Stimulated activated CD8-positive, alpha-beta memory T cell treated with anti-CD3 and anti-CD28 coated beads, Interleukin-12 subunit alpha, Interleukin-12 subunit beta, amount 100 ng/mL, for 4 hours (primary cell): ENCODE results near the gene AGAP3.
A peak's percentile ranks its signal among the peaks of the same experiment; 100 is the strongest.

Experiments
- DNase-seq: peaks from one replicate; pipeline ENCODE4 v3.0.0-alpha.2; 2020; ENCODE audit warnings: low read depth

The AGAP3 gene

DNA sequence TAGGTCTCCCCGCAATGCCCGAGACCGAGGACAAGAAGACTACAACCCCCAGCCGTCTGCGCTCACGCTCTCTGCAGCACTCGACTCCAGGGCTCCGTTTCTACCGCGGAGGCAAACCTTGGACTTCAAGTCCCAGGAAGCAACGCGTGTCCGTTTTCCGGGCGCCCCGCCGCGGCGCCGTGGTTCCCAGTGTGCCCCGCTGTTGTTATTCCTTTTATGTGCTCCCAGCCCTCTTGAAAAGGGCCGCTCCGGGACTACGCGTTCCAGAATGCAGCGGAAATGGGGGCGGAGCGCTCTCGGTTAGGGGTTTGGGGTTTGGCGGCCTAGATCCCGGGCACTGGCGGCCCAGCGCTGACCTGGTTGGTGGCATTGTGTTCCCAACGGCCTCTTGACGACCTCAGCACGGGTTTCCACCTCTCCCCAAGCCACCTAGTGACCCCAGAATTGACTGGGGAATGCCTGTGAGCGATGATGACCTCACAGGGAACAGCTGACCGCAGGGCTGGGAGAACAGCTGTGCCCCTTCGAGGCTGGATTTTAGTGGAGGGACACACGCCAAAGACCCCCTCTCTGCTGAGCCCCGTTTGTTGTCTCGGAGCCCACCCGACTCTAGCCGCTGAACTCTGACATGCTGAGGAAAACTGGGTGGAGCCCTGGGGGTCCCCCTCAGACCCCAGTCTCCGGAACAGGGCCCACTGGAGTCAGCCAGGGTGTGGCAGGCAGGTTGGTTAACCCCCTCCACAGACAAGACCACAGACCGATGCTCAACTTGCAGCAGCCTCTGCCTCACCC lies 28.1 kb upstream of the AGAP3 start:
- DNase-seq, result peak; percentile 92

DNA sequence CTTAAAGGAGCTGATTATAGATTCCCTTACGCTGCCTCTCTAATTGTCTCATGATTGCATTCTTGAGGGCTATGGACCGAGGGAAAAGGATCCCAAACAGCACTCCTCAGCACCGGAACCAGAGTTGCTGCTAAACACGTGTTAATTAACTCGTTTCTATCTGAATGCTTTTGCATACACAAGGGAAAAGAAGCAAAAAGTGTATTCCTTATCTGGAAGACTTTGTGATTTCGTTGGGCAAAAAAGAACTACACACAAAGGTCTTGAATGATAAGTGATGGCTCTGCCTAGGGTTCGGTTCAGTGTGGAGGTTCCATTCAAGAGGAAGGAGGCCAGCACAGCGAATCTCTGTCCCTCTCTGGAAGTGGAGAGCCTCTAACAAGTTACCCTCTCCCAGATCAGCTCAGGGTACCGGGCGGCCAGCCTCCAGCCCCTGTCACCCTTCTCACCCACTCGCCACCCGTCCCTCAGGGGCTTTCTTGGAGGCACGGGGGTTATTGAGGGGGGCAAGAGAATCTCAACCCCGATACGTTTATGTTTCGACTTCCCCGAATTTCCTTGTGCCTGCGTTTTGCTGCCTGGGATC lies 27.4 kb upstream of the AGAP3 start:
- DNase-seq, result no peak

DNA sequence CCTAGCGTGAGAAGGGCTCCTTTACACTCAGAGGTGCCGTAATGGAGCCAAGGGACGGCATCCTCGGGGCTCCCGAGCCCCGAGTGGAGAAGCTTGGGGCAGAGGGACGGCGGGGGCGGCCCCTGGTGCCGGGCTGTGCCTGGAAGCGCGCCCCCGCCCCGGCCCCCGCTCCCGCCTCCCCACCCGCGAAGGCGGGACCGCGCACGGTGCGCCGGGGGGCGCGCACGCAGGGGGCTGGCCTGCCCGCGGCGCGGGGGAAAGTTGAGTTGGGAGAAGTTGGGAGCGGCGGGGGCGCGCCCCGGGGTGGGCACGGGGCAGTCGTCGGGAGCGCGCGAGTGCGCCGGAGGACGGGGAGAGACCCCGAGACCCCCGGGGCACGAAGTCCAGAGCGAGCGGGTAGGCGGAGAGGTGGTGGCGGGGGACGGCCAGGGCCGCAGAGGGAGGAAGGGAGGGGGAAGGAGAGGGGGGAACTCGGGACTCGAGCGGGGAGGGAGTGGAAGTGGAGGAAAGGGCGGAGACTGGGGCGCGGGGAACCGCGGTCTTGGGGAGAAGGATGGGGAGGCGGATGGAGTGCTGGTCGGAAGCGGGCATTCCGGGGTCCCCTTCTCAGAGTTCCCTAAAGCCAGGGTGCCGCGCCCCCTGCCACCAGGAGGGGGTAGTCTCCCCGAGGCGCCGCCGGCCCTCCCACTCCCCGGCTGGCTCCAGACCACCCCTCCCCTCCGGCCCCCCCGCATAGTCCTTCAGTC lies 26.7 kb upstream of the AGAP3 start, which contains the start of gene SLC4A2:
TSS of gene SLC4A2 (plus strand) at position 223 of the 746 bp plus-strand sequence. CDS start 2,399 bp downstream, outside the sequence.
- peak; percentile 69 for DNase-seq

DNA sequence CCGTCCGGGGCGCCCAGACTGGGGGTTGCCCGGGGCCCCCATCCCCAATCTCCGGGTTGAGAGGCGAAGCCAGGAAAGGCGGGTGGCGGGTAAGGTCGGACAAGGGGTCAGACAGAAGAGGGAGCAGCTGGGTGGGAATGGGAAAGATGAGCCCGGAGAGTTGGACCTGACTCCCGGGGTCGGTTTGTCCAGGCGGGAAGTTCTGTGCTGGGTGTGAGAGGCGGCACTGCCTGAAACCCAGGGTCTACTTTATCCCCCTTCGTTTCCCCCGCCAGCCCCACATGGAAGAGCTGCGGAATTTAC lies 26.2 kb upstream of the AGAP3 start:
- no peak for DNase-seq

DNA sequence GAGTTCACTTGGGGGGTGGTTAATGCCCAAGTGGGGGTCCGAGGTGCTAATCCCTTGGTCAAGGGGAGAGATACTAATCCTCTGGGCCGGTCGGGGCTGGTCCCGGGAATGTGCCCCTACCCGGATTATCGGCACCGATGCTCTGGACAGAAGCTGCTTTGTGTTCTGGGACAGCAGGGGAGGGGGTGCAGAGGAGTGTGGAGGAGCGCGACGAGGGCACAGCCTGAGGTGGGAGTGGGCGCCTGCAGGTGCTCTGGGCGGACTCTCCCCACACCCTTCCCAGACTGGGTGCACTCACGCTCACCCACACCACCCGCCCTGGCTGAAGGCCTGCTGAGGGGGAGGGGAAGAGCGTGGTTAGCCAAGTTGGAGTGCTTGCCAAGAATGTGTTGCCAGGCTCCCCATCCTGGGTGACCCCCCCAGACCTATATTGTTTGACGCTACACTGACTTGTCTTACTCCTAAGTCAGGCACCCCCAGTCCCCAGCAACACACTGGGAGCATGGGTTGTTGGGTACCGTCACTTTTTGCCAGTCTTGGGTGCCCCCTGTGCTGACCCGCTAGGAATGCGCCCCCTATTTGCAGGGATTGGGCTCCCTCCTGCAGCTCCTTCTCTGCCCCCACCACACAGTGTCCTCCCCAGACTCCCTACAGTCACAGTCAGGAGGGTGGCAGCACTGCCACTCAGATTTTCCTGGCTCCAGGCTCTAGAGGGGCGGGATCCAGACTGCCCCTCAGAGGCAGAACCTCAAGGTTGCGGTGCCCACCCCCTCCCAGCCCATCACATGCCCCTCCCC lies 25.7 kb upstream of the AGAP3 start:
- DNase-seq, result no peak

DNA sequence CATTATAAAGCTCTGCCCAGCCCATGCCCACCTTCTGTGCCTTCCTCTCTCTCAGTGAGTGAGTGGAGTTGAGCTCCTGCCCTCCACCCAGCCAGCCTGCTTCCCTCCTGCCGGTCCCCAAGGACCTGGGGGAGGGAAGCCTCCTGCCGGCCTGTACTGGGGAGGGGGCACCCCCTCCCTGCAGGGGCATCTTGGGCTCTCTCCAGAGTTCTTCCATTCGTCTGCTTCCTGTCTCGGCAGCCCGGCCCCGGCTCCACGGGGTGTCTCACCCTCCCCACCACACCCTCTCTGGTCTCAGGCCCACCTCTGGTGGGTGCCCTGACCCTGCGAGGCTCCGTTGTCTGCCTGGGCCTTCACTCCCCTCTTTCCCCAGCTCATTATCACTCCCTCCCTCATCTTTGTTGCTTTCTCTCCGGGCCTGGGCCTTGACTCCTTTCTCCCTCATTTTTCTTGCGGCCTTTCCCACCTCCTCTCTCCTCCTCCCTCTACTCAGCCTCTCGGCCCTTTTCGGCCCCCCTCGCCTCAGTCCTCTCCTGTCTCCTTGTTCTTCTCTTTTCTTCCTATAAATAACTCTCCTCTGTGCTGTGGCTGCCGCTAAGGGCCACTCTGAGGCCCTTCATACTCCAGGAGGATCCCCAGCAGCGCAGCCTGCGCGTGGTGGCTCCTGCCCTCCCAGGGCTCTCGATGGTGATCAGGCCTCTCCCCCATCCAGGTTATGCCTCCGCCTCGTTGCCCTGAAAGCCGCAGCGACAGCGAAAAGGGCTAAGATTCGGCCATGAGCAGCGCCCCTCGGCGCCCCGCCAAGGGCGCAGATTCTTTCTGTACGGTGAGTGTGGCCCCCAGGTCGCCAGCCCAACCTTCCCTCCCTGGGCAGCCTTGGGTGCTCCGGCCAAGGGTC lies 24.8 kb upstream of the AGAP3 start:
- DNase-seq, result no peak

DNA sequence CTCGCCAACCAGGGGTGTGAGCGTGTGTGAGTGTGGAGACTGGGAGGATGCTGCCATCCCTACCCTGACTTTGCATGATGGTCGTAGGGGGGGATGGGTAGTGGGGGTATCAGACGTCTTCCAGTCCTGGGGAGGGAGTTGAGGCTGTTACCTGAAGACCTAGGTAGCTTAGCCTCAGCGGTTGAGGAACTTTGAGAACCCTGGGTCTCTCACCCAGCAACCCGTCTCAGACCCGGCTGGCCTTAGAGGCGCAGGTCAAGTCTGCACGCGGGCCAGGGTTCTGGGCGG lies 24.2 kb upstream of the AGAP3 start:
- no peak for DNase-seq

DNA sequence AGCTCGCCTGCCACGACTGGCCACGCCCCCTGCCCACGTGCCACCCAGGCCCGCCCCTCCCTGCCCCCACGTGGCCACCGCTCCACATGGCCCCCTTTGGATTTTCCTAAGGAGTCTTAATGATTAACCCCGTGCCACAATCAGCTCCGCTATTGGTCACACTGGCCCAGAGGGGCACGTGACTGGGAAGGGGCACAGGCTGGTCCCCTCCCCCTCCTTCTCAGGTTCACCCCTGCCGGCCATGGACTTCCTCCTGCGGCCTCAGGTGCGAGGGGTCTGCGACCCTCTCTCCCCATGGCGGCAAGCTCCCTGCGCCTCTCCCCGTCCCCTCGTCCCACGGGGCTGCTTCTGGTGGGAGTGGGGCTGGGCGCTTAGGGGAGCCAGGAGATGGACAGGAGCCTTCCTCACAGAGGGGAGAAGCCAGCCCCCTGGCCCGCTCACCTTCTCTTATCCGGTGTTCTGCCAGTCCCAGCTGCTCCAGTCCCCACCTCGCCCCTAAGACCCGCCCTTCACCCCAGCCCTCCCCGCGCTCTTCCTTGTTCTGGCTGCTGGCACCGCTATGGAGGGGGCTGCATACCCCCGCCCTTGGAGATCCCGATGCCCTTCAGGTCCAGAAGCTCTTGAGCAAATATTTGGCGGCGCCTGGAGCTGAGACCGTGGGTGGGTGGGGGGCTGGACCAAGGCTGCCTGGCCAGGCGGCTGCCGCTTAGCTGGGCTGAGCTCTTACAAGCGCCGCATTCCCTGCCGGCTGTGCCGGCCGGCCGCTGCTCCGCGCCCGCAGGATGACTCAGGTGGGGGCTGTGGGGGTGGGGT lies 23.7 kb upstream of the AGAP3 start:
- DNase-seq, result no peak

DNA sequence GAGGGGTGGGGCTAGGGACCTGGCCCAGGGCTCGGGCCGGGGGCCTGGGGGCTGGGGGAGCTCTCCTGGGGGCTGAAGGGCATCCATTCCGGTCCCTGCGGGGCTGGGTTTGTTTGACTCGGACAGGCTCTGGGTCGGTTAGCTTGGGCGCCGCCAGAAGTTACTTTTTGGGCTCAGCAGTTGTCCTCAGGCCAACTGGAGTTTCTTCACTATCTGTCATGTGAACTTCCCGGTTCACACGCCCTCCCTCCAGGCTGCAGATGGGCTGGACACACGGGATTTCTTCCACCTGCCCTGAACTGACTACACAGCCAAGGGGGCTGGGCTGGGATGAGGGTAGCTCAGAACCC lies 23.1 kb upstream of the AGAP3 start:
- DNase-seq, result no peak

DNA sequence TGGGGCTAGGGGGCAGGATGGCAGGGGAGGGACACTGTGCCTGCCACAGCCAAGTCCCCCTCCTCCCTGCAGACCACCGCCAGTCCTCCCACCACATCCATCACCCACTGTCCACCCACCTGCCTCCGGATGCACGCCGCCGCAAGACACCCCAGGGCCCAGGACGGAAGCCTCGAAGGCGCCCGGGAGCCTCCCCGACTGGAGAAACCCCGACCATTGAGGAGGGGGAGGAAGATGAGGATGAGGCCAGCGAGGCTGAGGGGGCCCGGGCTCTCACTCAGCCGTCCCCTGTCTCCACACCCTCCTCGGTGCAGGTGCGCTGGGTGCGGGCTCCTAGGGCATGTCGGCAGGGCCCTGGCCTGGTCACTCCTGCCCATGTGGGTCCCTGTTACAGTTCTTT lies 21.8 kb upstream of the AGAP3 start:
- DNase-seq, result no peak

DNA sequence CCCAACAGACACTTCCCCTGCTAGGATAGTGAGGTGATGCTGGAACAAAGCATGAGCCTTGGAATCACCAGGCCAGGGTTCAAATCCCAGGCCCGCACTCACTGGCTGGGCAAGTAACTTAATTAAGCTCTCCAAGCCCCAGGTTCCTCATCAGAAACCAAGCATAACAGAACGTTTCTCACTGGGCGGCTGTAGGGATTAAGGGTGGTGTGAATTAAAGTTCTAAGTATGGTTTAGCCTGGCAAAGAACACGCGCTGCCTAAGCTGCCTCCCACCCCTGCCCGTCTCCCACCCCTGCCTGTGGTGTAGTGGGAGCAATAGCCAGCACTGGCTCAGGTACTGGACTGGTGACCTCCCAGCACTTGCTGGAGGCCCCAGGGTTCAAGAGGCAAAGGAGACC lies 21.3 kb upstream of the AGAP3 start:
- DNase-seq, result no peak

DNA sequence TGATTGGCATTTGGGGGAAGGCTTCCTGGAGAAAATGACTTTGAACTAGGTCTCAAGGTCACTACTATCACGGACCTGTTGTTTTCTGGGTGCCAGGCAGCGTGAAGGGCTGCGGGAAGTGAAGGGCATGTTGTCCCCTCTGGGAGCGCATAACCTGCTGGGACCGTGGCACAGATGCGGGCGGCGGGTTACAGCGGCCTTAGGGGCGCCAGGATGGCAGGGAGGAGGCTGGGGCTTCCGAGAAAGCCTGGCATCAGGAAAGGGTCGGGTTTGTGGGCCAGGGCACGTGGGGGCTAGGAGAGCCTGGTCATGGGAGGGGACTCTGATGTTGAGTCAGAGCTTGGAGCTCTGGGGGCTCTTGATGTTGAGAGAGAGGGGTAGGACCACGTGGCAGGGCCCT lies 20.8 kb upstream of the AGAP3 start:
- DNase-seq, result no peak

DNA sequence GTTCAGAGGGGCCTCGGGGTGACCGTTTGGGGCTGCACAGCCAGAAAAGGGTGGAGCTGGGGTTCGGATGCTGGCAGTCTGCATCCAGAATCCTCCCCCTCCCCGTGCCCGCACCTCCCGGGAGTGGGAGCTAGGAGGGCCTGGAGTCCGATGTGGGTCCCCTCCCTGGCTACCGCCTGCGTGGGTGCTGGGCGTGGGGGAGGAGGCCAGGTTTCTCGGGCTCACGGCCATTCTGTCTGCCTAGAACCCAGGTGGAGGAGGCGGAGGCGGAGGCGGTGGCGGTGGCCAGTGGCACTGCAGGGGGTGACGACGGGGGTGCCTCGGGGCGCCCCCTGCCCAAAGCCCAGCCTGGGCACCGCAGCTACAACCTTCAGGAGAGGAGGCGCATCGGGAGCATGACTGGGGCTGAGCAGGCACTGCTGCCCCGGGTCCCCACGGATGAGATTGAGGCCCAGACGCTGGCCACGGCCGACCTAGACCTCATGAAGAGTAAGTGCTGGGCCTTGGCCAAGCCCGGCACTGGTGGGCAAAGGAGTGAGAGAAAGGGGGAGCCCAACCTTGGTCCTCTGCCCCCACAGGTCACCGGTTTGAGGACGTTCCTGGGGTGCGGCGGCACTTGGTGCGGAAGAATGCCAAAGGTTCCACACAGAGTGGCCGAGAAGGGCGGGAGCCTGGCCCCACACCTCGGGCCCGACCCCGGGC lies 19.9 kb upstream of the AGAP3 start:
- DNase-seq, result no peak

DNA sequence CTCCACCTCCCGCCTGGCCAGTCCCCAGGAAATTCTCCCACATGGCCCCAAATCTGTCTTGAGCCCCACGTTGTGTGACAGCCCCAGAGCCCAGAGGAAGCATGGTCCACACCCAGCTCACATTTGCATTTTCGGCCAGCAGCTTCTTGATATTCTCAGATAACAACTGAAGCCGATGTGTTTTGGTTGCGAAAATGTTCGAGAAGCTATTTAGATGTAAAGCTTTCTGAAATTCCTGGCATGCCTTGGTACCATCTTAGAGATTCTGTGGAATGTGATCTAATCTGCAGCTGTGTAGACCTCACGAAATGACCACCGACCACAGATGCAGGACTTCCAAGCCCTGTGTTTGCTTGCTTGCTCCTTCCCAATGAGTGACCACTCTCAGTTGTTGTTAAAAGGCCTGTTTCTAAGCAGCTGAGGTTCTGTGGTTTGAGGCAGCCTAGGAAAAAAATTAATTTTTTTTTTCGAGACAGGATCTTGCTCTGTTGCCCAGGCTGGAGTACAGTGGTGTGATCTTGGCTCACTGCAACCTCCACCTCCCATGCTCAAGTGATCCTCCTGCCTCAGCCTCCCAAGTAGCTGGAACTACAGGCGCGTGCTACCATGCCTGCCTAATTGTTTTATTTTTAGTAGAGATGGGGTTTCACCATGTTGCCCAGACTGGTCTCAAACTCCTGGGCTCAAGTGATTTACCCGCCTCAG lies 18.1 kb upstream of the AGAP3 start:
- DNase-seq, result no peak

DNA sequence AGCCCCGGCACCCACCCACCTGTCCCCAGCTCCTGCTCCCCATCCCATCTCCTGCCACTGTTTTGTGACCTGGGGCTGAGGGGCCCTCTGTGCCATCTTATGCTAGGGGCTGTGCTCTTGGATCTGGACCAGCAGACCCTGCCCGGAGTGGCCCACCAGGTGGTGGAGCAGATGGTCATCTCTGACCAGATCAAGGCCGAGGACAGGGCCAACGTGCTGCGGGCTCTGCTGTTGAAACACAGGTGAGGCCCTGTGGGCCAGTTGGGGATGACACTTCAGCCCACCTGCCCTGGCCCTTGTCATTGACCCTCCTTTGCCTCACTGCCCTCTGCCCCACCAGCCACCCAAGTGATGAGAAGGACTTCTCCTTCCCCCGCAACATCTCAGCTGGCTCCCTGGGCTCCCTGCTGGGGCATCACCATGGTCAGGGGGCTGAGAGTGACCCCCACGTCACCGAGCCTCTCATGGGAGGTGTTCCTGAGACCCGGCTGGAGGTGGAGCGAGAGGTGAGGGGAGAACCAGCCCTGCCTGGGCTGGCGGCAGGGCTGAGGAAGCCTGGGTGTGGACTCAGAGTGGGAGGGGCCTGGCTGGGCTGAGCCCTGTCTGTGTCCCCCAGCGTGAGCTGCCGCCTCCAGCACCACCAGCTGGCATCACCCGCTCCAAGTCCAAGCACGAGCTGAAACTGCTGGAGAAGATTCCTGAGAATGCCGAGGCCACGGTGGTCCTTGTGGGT lies 16.3 kb upstream of the AGAP3 start:
- no peak for DNase-seq

DNA sequence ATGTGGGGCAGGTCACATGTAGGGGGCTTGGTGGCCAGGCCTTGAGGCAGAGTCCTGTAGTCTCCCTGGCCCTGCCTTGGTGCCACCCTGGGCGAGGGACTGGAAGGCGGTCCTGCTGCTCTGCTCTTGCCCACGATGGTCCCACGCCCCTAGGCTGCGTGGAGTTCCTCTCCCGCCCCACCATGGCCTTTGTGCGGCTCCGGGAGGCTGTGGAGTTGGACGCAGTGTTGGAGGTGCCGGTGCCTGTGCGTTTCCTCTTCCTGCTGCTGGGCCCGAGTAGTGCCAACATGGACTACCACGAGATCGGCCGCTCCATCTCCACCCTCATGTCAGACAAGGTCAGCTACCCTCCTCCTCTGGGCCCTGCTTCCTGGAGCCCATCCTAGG lies 15.7 kb upstream of the AGAP3 start:
- no peak for DNase-seq

DNA sequence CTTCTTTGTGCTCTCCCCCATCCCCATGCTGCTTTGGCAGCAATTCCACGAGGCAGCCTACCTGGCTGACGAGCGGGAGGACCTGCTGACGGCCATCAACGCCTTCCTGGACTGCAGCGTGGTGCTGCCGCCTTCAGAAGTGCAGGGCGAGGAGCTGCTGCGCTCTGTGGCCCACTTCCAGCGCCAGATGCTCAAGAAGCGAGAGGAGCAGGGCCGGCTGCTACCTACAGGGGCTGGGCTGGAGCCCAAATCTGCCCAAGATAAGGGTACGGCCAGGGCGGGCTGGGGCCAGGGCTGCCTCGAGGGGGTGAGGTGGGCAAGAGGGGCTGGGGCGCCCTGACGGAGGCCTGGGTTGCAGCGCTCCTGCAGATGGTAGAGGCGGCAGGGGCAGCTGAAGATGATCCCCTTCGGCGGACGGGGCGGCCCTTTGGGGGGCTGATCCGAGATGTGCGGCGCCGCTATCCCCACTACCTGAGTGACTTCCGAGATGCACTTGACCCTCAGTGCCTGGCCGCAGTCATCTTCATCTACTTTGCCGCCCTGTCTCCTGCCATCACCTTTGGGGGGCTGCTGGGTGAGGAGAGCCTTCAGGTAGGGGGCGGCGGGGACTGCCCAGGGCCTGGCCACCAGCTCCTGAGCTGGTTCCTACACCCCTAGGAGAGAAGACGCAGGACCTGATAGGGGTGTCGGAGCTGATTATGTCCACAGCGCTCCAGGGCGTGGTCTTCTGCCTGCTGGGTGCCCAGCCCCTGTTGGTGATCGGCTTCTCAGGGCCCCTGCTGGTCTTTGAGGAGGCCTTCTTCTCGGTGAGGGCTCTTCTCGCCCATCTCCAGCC lies 15.0 kb upstream of the AGAP3 start:
- DNase-seq, result no peak

DNA sequence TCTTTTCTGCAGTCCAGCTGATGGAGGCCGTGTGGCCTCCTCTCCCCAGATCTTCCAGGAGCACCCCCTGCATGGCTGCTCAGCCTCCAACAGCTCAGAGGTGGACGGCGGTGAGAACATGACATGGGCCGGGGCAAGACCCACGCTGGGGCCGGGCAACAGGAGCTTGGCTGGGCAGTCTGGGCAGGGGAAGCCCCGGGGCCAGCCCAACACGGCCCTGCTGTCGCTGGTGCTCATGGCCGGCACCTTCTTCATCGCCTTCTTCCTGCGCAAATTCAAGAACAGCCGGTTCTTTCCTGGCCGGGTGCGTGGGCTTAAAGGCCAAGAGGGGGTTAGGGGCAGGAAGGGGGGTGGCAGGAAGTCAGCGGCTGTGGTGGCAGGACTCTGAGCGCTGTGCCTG lies 12.3 kb upstream of the AGAP3 start:
- DNase-seq, result no peak
